Adipocyte (in vitro differentiated cells): Measurements from ENCODE around the gene SOCS2.

Source experiments
- DNase-seq: peaks from one replicate; pipeline ENCODE4 v3.0.0-alpha.2; 2015; ENCODE audit warnings: low read depth
- H3K27me3 ChIP-seq: replicated peaks from 2 replicates; pipeline ENCODE4 v1.7.0; 2013; ENCODE audit warnings: mild to moderate bottlenecking, low read length, moderate library complexity; ENCODE audit not compliant: control insufficient read depth, insufficient read depth
- H3K36me3 ChIP-seq: 2 replicates; pipeline ENCODE4 v1.7.0; 2013; ENCODE audit warnings: low read length, mild to moderate bottlenecking, moderate library complexity; ENCODE audit not compliant: control insufficient read depth, insufficient read depth, severe bottlenecking
- H3K4me1 ChIP-seq: 2 replicates; pipeline ENCODE4 v1.7.0; 2013; ENCODE audit warnings: mild to moderate bottlenecking, low read length, moderate library complexity; ENCODE audit not compliant: control insufficient read depth, insufficient read depth
- H3K4me3 ChIP-seq: 2 replicates; pipeline ENCODE4 v1.7.0; 2013; ENCODE audit warnings: mild to moderate bottlenecking, low read length, moderate library complexity
- H3K9ac ChIP-seq: 2 replicates; pipeline ENCODE4 v1.7.0; 2013; ENCODE audit warnings: mild to moderate bottlenecking, low read length, moderate library complexity
- H3K9me3 ChIP-seq: 2 replicates; pipeline ENCODE4 v1.7.0; 2013; ENCODE audit warnings: mild to moderate bottlenecking, low read length, moderate library complexity; ENCODE audit not compliant: control insufficient read depth

Gene SOCS2

DNA sequence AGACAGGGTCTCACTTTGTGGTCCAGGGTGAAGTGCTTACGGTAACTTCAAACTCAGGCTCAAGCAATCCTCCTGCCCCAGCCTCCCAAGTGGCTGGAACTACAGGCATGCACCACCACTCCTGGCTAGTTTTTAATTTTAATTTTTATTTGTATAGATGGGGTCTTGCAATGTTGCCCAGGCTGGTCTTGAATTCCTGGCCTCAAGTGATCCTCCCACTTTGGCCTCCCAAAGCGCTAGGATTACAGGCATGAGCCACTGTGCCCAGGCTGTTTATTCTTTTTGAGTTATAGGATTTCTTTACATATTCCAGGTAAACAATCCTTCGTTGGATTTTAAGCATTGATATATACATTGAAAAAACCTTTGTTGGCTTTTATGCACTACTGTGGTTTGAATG, 26.7 kb downstream of the SOCS2 start:
- H3K4me3 ChIP-seq = no peak overlapping the region
- no peaks in the 10 kb centered on the region for H3K4me1 ChIP-seq
- no peaks in the 10 kb centered on the region for H3K9me3 ChIP-seq
- H3K36me3 ChIP-seq = no peaks in the 10 kb centered on the region
- H3K9ac ChIP-seq = no peak overlapping the region
- no peaks in the 10 kb centered on the region for H3K27me3 ChIP-seq
- no peak for DNase-seq

DNA sequence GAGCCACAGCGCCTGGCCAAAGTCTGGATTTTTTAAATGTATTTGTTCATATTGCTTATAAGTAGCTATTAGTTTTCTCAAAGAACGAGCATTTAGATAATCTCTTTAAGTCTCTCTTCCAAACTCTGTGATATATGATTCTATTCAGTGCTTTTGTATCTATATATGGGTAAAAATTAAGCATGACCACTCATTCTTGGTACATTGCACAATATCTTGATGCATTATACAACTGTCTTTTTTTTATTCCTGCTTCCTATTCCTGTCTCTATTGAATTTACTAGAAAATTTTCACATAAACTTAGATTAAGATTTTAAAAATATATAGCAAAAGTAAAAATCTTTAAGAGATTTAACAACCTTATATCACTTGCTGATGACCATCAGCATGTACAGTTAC, 29.1 kb downstream of the SOCS2 start:
- Histone ChIP-seq H3K27me3 (no peaks in the 10 kb centered on the region), H3K9me3 (no peaks in the 10 kb centered on the region), H3K4me3 (no peak overlapping the region), H3K36me3 (no peaks in the 10 kb centered on the region), H3K4me1 (no peaks in the 10 kb centered on the region), H3K9ac (no peak overlapping the region)
- DNase-seq = peak; percentile 34

DNA sequence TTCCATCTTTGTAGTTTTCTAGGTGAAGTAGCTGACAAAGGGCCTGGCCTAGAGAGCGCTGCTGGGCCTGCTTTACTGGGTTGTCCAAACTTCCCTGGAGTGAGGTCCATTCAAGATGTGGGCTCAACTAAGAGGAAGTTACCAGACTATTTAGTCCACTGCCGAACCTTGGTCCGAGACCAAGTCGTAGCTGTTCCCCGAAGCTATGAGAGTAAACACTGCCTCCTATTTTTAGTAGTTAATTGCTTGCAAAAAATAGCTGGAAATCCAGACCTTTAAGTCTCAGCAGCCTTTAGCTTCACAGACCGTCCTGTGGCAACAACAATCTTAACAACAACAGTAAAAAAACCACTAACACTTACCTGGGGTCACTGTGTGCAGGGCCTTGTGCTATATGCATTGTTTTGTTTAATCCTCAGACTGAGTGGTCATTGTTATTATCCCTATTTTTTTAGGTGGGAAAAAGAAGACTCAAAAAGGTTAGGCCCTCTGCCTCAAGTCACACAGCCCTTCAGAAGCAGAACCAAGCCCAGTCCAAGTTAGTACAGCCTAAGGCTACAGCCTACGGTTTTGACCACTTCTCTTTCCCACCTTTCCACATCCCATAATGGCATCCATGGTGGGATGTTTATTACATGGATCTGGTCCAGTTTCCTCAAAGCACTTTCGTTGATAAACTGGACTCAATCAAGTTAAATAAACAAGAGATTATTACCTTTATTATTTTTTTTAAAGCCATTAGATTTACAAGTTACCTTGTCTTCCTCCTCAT, 30.6 kb downstream of the SOCS2 start:
- no peak for DNase-seq

DNA sequence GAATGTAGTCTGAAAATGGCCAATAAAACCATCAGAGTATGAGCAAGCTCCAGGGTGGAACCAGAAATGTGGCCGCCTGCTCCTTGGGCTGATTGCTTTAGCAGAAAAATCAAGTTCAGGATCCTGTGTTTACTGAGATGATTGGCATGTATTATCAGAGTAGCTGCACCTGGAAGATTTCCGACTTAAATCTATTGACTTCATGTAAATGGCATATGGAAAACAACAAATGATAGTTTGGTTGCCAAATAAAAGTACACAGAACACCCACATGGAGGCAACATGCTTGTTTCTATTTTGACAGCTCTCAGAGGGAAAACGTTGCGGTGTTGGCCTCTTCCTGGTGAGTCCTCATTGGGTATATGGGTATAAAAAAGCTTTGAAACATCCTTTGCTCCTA, 31.3 kb downstream of the SOCS2 start:
- H3K27me3 ChIP-seq = no peaks in the 10 kb centered on the region
- no peak for DNase-seq
- H3K4me3 ChIP-seq = no peak overlapping the region
- H3K4me1 ChIP-seq = no peaks in the 10 kb centered on the region
- no peaks in the 10 kb centered on the region for H3K9me3 ChIP-seq
- no peaks in the 10 kb centered on the region for H3K36me3 ChIP-seq
- no peak overlapping the region for H3K9ac ChIP-seq

More for the DNA sequence above, 30.6 kb downstream of the SOCS2 start:
- H3K27me3 ChIP-seq = no peaks in the 10 kb centered on the region
- no peaks in the 10 kb centered on the region for H3K36me3 ChIP-seq
- no peaks in the 10 kb centered on the region for H3K9me3 ChIP-seq
- H3K4me3 ChIP-seq = no peak overlapping the region
- no peaks in the 10 kb centered on the region for H3K4me1 ChIP-seq
- H3K9ac ChIP-seq = no peak overlapping the region

DNA sequence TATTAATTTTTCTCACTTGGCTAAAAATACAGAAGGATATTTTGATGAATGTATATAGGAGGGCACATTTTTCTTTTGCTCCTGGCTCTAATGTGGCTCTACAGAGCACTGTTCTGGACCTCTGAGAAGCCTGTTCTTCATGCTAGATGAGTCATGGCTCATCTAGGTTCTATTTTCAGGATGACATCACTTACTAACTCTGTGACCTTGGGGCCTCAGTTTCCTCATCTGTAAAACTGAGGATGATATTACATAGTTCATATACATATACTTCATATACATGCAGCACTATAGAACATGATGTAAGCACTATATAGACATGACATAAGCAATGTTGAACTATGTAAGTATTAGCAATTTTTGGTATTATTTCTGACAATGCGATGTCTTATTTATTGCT, 35.8 kb downstream of the SOCS2 start:
- no peaks in the 10 kb centered on the region for H3K27me3 ChIP-seq
- no peak overlapping the region for H3K9ac ChIP-seq
- no peaks in the 10 kb centered on the region for H3K36me3 ChIP-seq
- peaks cover 11% of the 10 kb centered on the region for H3K4me1 ChIP-seq
- no peak for DNase-seq
- H3K4me3 ChIP-seq = no peak overlapping the region
- no peaks in the 10 kb centered on the region for H3K9me3 ChIP-seq

DNA sequence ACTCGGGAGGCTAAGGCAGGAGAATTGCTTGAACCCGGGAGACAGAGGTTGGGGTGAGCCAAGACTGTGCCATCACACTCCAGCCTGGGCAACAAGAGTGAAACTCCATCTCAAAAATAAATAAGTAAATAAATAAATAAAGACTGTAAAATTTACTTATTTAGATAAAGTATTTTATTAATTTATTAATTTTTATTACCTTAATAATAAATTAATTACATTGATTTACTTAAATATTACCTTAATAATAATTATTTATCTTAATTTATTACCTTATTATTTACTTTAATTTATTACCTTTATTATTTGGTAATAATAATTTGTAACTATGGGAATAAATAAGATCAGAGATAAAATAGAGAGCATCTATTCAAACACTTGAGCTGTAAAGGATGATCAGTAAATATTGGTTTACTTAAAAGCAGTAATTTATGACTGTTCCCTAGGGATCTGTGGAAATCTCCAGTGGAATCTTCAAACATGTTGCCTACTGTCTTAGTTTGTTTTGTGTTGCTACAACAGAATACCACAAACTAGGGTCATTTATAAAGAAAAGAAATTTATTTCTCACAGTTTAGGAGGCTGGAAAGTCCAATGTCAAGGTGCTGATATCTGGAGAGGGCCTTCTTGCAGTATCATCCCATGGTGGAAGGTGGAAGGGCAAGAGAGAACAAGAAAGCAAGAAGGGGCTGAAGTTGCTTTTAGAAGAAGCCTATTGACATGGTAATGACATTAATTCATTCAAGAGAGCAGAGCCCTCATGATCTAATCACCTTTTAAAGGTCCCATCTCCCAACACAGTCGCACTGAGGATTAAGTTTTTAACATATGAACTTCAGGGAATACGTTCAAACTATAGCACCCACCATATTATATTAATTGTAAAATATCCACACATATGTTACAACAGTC, 37.1 kb downstream of the SOCS2 start:
- peaks cover 11% of the 10 kb centered on the region for H3K4me1 ChIP-seq
- DNase-seq = no peak
- no peaks in the 10 kb centered on the region for H3K36me3 ChIP-seq
- no peak overlapping the region for H3K9ac ChIP-seq
- H3K4me3 ChIP-seq = no peak overlapping the region
- no peaks in the 10 kb centered on the region for H3K9me3 ChIP-seq
- no peaks in the 10 kb centered on the region for H3K27me3 ChIP-seq

DNA sequence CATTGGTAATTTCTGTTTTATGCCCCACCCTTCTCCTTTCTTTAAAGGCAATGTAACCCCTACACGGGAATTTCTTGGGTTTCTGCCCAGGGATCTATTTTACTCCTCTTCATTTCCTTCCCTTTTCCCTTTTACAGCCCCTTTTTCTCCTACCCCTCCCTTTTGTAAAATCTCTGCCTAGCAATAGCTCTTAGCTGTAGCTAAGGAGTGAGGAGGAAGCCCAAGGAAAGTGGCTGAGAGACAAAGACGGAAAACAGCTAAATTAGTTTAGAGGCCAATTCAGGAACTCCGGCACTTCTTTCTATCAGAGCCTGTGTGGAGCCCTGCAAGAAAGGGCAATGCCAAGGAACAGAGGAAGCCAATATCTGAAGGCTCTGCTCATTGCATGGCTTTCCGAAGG, 40.3 kb downstream of the SOCS2 start:
- no peak for DNase-seq
- peaks cover 11% of the 10 kb centered on the region for H3K4me1 ChIP-seq
- no peaks in the 10 kb centered on the region for H3K9me3 ChIP-seq
- no peaks in the 10 kb centered on the region for H3K27me3 ChIP-seq
- no peak overlapping the region for H3K9ac ChIP-seq
- no peaks in the 10 kb centered on the region for H3K36me3 ChIP-seq
- H3K4me3 ChIP-seq = no peak overlapping the region

DNA sequence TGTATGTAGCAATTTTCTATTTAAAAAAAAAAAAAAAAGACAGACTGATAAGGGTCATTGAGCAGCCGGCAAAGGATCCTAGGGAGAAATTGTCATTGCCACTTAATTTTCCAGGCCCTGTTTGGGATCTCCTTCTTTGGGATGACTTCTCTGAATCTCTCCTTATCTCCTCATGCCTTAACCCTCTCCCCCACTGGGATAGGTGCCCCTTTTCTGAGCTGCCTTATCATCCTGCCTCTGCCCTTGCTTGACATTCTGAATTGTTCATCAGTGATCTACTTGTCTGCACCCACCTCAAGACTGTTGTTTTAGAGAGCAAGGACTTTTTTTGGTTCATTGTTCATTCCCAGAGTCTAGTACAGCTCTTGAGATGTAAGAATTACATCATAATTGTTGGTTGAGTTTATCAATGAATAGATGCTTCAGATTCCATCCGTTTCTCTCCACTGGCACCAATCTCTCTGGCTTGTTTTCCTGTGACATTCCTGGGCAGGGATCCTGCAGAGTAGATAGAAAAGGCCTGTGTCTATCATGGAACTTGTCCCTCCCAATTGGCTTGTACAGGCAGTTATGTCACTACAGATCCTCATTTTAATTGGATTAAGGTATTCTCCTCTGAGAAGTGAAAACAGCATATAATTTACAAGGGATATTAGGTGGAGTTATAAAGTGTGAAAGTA, 42.6 kb downstream of the SOCS2 start:
- Histone ChIP-seq H3K9me3 (no peaks in the 10 kb centered on the region), H3K4me1 (peaks cover 11% of the 10 kb centered on the region), H3K9ac (no peak overlapping the region), H3K27me3 (no peaks in the 10 kb centered on the region), H3K4me3 (no peak overlapping the region), H3K36me3 (no peaks in the 10 kb centered on the region)
- DNase-seq = no peak

DNA sequence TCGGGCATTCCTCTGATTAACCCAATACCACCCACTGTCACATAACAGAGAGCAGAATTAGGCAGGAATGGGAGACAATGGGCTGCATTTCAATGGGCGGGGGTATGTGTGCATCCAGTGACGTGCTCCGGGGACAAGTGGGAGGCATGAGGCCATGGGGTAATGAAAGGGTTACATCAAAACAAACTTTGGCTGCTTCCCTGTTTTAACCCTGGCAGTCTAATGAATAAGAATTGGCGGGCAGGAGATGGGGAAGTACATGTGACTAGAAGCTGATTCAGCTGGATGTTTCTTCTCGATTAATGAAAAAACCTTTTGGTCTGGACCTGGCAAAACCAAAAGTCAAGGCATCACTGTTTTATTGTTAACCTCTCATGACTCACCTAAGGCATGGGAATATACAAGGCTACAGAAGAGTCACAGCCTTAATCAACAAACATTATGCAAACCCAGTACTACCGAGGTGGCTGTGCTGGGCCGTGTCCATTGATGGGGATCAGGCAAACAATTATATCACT, 44.2 kb downstream of the SOCS2 start:
- no peak overlapping the region for H3K9ac ChIP-seq
- no peak overlapping the region for H3K4me3 ChIP-seq
- no peaks in the 10 kb centered on the region for H3K9me3 ChIP-seq
- no peaks in the 10 kb centered on the region for H3K36me3 ChIP-seq
- H3K4me1 ChIP-seq = peaks cover 3% of the 10 kb centered on the region
- no peak for DNase-seq
- H3K27me3 ChIP-seq = no peaks in the 10 kb centered on the region

DNA sequence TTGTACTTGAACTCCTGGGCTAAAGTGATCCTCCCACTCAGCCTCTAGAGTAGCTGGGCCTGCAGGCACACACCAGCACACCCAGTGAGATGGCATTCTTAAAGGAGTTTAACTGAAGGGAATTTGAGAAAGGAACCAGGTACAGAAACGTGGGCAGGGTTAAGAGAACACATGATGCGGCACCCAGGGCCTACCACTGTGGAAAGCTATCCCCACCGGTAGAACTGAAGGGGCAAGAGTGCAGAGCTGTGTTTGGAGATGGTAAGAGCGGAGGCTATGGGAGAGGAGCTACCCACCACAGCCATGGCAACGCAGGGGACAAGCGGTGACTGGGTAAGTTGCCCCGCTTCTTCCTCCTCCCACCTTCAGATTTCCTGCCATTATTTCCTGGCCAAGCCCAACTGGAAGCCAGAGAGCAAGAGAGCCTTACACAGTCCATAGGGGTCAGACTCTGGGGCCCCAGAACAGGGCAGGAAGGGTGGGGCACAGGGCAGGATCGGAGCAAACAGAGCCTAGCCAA, 46.5 kb downstream of the SOCS2 start:
- Histone ChIP-seq H3K9me3 (no peaks in the 10 kb centered on the region), H3K4me1 (peaks cover 14% of the 10 kb centered on the region), H3K27me3 (no peaks in the 10 kb centered on the region), H3K9ac (no peak overlapping the region), H3K4me3 (no peak overlapping the region), H3K36me3 (no peaks in the 10 kb centered on the region)
- DNase-seq = no peak

DNA sequence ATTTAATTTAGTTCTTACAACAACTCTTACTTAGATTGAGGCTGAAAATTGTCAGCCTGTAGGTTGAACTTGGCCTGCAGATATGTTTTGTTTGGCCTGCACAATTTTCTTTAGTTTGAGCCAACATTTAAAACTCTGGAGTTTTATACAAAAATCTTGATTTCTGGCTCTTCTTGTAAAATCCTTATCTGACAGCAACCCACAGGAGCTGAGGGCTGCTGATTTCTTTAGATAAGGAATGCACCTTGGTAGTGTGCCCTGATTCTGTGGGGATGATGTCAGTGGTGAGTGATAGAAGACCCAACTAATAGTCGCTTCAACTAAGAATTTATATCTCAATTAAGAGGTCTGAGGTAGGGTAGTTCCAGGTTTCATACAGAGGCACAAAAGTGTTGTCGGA, 49.5 kb downstream of the SOCS2 start:
- H3K36me3 ChIP-seq = no peaks in the 10 kb centered on the region
- H3K9me3 ChIP-seq = no peaks in the 10 kb centered on the region
- no peak overlapping the region for H3K9ac ChIP-seq
- peaks cover 35% of the 10 kb centered on the region for H3K4me1 ChIP-seq
- H3K27me3 ChIP-seq = no peaks in the 10 kb centered on the region
- H3K4me3 ChIP-seq = no peak overlapping the region
- DNase-seq = peak; percentile 35
